HG03103 (cell line): ENCODE measurements around the gene FZD8.

Experiments
- ATAC-seq: cut with Tn5 transposase; IDR thresholded peaks from one replicate; pipeline ENCODE4 v1.9.1; 2021; ENCODE audit warnings: low read depth; ENCODE audit not compliant: unreplicated experiment

Gene FZD8

DNA sequence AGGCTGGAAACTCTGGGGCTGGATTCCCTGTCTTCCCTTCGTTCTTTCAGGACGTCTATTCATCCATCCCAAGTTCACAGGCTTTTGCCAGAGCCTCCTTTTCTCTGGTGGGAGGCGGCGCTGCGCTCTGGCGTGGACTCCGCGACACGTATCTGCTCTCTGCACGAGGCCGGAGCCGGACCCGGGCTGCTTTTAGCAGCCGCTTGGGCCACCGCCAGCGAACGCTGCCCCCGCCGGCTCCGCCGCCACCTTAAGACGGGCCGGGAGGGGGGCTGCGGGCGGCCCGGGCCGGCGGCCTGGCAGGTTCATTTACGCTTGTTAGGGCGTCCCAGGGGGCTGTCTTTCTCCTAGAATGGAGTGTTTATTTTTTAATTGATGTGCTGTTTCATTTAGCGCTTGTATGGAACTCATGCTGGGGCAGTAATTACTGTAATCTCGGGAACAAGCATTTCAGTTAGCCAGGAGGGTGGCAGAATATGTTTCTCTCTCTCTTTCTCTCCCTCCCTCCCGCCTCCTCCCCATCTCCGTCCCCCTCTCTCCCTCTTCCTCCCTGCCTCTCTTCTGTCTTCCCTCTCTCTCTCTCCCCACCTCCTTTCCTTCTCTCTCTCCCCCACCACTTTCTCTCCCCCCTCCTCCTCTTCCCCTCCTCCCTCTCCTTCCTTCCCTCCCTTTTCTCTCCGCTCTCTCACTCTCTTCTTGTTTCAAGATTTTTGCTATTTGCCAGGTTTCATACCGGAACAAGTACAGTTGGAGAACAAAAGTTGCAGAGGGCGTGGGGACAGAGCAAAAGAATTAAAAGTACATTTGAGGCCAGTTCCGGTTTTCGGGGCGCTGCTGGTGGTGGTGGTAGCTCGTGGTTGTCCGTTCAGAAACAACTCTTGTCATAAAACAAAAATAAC lies 1.3 kb upstream of the FZD8 start:
- ATAC-seq: no peak

DNA sequence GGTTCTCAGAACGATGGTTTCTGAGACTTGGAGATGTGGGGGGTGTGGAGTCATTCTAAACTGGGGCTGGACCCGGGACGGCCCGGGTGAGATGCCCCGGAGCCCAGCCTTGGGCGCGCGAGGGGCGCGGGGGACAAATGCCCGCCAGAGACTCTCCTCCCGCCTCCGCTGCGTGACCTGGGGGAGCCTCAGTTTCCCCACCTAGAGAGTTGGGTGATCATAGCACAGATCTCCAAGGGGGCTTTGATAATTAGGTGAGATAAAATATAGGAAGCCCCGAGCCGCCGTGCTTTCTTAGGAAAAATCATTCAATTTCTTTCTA lies 658 bp upstream of the FZD8 start:
- no peak for ATAC-seq

GRCh38 chr10:35641676-35642034 lies 441 bp downstream of the FZD8 start:
- peak; percentile 4 for ATAC-seq

DNA sequence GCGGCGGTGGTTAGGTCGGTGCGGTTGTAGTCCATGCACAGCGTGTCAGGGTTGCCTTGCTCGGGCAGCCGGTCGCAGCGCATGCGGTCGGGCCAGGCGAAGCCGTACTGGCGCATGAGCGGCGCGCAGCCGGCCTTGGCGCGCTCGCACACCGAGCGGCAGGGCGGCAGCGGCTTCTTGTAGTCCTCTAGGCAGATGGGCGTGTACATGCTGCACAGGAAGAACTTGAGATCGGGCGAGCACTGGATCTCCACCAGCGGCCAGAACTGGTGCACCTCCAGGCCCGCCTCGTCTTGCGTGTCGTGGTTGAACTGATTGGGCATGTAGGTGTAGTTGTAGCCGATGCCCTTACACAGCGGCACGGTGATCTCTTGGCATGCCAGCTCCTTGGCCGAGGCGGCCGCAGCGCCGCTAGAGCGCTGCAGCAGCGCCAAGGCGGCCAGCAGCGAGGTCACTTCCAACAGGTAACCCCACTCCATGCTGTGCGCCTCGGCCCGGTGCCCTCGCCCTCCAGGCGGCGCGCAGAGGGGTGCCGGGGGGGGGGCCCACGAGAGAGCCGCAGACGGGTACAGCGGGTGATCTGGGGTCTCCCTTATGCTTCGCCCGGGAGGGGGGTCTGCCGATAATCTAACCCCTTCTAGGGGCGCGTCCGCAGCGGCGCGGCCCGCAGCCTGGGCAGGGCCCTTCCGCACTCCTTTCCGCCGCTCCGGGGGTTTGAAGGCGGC lies 983 bp downstream of the FZD8 start:
- ATAC-seq: peak; percentile 34

DNA sequence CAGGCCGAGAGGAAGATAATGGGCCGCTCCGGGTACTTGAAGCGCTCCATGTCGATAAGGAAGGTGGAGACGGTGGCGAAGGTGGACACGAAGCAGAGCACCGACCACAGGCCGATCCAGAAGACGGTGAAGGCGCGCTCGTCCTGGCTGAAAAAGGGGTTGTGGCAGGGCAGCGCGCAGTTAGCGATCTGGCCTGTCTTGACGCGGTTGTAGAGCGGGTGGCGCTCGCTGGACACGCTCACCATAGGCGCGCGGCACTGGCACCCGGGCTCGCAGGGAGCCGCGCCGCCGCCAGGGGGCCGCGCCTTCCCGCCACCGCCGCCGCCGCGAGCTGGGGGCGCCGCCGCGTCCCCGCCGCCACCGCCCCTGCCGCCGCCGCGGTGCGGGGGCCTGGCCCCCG lies 1.6 kb downstream of the FZD8 start:
- ATAC-seq: peak; percentile 30

DNA sequence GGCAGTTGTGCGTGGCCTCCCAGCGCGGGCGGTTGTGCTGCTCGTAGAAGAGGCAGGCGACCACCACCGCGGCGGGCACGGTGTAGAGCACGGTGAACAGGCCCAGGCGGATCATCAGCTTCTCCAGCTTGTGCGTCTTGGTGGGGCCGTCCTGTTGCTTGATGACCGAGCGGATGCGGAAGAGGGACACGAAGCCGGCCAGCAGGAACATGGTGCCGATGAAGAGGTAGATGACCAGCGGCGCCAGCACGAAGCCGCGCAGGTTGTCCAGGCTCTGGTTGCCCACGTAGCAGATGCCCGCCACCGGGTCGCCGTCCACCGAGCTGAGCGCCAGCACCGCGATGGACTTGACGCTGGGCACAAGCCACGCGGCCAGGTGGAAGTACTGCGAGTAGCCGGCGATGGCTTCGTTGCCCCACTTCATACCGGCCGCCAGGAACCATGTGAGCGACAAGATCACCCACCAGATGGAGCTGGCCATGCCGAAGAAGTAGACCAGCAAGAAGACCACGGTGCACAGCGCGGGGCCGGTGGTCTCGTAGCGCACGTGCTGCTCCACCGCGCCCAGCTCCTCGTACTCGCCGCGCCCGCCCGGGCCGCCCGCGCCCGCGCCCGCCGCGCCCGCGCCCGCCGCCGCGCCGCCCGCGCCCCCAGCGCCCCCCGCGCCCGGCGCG lies 2.2 kb downstream of the FZD8 start:
- no peak for ATAC-seq

DNA sequence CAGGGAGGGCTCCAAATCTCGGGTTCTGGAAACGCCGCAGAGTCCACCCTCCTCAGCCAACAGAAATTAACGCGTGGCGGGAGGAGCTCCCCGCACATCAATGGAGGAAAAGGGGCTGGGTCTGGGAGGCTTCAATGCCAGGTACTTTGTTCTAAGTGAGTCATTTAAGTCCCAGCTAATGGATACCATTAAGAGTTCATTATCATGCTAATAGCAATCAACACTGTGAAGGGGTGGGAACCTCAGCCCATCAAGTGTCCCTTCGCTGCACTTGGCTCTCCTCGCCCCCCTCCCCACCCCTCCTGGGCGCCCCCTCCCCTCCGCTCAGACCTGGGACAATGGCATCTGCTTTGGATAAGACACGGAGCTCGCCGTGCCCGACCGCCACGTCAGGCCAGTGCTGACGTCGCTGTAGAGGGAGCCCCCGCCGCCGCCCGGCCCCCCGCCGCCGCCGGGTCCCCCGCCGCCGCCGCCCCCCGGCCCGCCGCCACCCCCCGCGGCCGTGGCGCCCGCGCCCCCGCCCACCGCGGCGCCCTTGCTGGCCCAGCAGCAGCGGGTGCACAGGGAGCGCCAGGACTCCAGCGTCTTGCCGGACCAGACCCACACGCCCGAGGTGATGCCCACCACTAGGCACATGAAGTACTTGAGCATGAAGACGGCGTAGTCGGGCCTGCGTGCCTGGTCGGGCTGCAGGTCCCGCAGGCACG lies 2.9 kb downstream of the FZD8 start:
- no peak for ATAC-seq

DNA sequence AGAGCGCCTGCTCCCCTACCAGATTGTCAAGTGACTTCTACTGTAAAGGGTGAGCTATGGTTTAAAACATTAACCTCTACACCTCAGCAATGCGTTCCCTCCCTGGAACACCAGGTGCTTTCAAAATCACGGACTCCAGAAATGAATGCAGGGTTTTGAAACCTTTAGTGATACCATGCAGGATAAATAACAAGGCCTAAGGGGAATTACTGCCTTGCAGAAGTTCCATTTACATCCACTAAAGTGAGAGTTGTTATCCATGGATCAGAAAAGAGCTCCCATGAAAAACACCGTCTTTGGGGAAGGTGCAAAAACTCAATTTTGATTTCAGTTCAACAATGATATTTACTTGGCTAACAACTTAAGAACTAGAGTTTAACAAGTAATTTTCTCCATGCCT lies 4.0 kb downstream of the FZD8 start:
- no peak for ATAC-seq

DNA sequence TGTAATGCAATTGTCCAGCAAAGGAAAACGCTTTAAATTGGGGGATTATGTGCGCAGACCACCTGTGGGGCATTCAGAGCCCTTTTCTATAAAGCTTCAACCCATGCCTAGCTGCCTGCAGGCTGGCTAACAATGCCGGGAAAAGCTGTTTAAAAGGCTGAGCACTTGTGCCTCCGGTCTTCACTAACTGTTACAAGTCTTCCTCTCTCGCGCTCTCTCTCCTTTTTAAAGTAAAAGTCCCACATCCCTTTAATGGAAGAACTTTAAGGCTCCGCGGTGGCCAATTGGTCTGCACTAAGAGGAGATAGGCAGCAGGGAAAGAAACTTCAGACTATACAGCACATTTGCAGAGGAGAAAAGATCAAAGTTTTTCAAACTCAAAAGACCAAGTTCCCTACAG lies 4.6 kb downstream of the FZD8 start:
- ATAC-seq: no peak

DNA sequence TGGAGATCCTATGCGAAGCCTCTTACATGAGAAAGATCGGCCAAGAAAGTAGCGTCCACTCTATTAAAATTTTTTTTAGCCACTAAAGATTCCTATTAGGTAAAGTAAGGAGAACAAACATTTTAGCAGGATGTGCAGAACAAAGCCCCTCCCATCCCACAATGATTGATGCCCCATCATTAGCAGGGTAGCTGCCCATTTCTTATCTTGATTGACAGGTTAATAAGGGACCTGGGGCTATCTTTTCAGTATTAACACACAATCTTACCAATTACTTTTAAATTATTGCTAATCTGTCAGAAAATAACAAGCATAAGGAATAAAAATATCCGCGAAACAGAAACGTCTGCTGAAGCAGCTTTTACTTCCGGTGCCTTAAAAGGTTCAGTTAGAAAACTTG lies 5.1 kb downstream of the FZD8 start:
- ATAC-seq: no peak

- ATAC-seq: peak; percentile 73
These were observed 6.5 kb downstream of the FZD8 start for GRCh38 chr10:35635576-35635975.

DNA sequence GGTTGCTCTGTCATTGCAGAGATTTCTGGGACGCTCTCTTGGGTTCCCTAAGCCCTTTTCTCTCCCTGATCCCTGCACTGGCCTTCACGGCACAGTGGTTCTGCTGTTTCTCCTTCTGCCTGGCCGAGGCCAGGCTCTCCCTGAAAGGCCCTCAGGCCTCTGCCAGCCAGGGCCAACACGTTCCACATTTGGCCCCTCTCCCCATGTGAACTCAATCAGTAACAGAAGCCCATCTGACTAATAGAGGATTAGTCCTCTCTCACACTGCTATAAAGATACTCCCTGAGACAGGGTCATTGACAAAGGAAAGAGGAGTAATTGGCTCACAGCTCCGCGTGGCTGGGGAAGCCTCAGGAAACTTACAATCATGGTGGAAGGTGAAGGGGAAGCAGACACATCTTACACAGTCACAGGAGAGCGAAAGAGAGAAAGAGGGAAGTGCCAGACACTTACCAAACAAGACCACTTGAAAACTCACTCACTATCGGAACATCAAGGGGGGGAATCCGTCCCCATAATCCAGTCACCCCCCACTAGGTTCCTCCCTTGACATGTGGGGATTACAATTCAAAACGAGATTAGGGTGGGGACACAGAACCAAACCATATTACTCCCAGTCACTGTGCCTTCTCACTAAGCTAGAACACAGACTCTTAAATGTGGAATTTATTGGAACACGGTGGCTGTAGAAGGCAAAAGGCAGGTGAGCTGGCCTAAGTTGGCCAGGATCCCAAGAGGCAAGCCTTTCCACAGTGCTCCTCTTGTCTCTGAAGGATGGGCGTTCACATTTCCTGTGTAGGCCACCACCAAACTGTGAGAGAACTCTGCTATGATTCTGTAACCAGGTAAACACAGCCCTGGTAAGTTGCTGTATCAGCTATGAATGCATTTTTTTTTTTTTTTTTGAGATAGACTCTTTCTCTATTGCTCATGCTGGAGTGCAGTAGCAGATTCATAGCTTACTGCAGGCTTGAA lies 8.8 kb downstream of the FZD8 start:
- no peak for ATAC-seq

GRCh38 chr10:35632027-35632426 lies 10.1 kb downstream of the FZD8 start:
- no peak for ATAC-seq

DNA sequence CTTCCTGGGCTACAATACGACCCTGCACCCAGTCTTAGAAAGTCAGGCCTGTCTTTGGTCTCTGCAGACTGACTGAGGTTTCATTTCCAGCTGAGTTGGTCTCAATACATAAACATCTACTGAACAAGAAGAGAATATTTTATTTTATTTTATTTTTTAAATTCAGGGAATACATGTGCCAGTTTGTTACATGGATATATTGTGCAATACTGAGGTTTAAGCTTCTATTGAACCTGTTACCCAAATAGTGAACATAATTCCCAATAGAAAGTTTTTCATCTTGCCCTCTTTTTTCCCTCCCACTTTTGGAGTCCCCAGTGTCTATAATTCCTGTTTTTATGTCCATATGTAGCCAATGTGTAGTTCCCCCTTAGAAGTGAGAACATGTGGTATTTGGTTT lies 10.7 kb downstream of the FZD8 start:
- no peak for ATAC-seq

GRCh38 chr10:35626971-35627507 lies 15.1 kb downstream of the FZD8 start:
- no peak for ATAC-seq

DNA sequence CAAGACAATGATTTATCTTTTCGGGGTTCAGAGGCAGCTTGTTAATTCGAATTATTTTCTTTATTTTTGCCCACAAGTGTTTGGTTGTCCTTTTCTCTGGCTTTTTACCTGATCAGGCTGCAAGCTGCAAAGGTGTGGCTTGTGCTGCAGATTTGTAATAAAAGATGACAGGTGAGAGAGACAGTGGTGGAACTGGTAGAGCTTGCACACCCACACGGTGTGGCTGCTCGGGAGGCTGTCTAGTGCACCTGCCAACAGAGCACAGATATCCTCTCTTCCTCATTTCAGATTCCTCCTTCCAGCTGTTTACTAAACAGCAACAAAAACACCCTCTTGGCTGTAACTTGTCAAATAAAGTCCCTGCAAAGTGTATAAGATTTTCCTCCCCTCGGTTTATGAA lies 27.8 kb downstream of the FZD8 start:
- no peak for ATAC-seq

GRCh38 chr10:35613597-35614226 lies 28.4 kb downstream of the FZD8 start:
- no peak for ATAC-seq

DNA sequence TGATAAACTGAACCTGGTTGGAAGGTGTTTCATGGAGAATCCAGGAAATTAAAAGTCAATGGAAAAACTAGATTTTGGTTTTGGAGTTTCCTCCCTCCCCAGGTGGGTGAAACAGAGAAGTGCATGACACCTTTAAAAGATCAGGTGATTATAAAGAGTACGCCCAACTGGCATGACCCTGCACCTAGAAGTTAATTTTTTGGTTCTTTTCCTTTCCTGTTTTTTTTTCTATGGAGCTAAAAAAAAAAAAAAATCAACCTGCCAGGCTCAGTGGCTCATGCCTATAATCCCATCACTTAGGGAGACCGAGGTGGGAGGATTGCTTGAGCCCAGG lies 29.0 kb downstream of the FZD8 start:
- ATAC-seq: no peak

DNA sequence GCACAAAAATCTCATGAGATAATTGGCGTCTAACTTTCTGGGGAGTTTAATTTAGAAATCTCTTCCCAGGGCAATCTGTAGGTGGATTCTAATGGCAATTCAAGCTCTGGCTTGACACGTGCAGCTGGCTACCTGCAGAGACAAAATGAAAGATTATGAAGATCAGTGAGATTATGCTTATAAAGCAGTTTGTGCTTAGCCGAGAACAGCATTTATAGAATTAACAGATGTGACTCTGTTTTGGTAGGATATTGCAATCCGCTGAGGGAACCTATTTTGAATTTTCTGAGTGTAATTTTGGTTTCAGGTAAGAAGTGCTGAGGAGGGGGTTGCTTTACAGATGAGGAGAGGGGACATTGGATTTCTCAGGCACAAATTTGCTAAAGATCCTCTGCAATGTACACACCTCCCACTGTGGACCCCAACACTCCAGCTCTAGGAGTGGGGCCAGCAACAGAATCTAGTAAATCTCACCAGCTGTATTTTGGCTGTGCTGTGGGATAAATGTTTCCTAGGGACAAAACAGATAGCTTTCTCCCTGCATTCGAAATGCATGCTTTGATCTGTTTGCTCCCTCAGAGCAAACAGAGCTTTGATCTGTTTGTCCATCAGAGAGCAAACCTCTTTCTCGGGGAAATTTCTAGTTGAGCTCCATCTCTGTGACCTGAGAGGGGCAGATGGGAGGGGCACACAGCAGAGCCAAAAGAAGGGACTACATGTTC lies 29.6 kb downstream of the FZD8 start:
- ATAC-seq: no peak
